Activated B cell treated with CpG ODN at 0.5 μM for 24 hours (primary cell): Measurements from ENCODE around the gene SEC24A. TPM values are rescaled to one million over a fixed set of nuclear protein-coding genes. Genes with fewer than 3 reads are reported as not detected.

Experiments
- ATAC-seq: fragments of 200-7000 bp; cut with Tn5 transposase; one replicate; pipeline ENCODE4 v1.10.0; 2021; ENCODE audit warnings: low read depth, mild to moderate bottlenecking, moderate library complexity
- CTCF ChIA-PET: fragments of 350-600 bp; sonication (Branson Sonifier 250); formaldehyde crosslinking; loops from one replicate; lab custom pipeline; 2021; ENCODE audit warnings: antibody characterized with exemption; lab: Charles Lee
- POLR2A ChIA-PET: fragments of 350-600 bp; sonication (Branson Sonifier 250); formaldehyde crosslinking; loops from one replicate; lab custom pipeline; 2021; ENCODE audit warnings: antibody characterized with exemption; lab: Charles Lee
- DNase-seq: peaks from one replicate; pipeline ENCODE4 v3.0.0; 2022
- H3K27ac Mint-ChIP-seq: one replicate; pipeline ENCODE4 v1.8.0; 2020; ENCODE audit warnings: mixed read lengths
- H3K27me3 Mint-ChIP-seq: one replicate; pipeline ENCODE4 v1.8.0; 2021; ENCODE audit warnings: mixed read lengths
- H3K36me3 Mint-ChIP-seq: one replicate; pipeline ENCODE4 v1.8.0; 2021; ENCODE audit warnings: low read depth, mixed read lengths
- H3K4me1 Mint-ChIP-seq: one replicate; pipeline ENCODE4 v1.8.0; 2021; ENCODE audit warnings: mixed read lengths
- H3K4me3 Mint-ChIP-seq: one replicate; pipeline ENCODE4 v1.8.0; 2020; ENCODE audit warnings: mild to moderate bottlenecking, mixed read lengths
- H3K9me3 Mint-ChIP-seq: one replicate; pipeline ENCODE4 v1.8.0; 2020; ENCODE audit warnings: mixed read lengths
- intact Hi-C: fragments of 100-400 bp; cut with micrococcal nuclease; formaldehyde crosslinking; loops from one replicate; pipeline ENCODE4 v1.15.1; 2024
- total RNA-seq: library from RNA; stranded (reverse); gene quantifications from 2 replicates; pipeline ENCODE4 v1.2.3, GENCODE V29; 2022
- TF ChIP-seq, protein P1 (sequence below): fragments of 200-600 bp; IDR thresholded peaks from one replicate; pipeline ENCODE4 v1.8.0; 2022; ENCODE audit warnings: antibody characterized with exemption, mild to moderate bottlenecking

Gene SEC24A
- total RNA-seq, 1 donor from 2014 or later, result 15.6 TPM

DNA sequence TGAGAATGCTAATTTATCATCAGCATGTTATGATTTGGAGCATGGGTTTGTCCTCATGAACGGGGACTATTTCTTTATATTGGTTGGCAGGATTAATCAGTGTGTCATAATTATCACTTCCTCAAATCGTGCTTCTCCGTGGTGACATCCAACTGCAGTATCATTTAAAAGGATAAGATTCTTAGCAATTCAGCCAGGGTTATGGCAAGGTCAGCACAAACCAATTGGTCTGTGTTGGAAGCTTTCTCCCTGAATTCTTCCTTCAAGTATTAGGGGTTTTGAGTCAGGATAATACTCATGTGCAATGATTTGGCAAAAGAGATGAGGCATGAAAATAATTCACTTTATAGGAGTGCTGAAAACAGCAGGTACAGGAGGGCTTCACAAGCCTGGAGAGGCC is 84.2 kb downstream of the SEC24A start:
- no peak for ATAC-seq
- Mint-ChIP-seq H3K27ac (no peak overlapping the region), H3K36me3 (no peaks in the 10 kb centered on the region), H3K9me3 (no peaks in the 10 kb centered on the region), H3K27me3 (no peaks in the 10 kb centered on the region), H3K4me1 (peaks cover 15% of the 10 kb centered on the region), H3K4me3 (no peak overlapping the region)
- intact Hi-C loops, result loop anchor here (10.0 kb wide), 2 partner anchors 428 to 728 kb away; partner anchors contain the start of gene VDAC1
- CTCF ChIA-PET, result no interaction called here
- TF ChIP-seq, protein P1, sequence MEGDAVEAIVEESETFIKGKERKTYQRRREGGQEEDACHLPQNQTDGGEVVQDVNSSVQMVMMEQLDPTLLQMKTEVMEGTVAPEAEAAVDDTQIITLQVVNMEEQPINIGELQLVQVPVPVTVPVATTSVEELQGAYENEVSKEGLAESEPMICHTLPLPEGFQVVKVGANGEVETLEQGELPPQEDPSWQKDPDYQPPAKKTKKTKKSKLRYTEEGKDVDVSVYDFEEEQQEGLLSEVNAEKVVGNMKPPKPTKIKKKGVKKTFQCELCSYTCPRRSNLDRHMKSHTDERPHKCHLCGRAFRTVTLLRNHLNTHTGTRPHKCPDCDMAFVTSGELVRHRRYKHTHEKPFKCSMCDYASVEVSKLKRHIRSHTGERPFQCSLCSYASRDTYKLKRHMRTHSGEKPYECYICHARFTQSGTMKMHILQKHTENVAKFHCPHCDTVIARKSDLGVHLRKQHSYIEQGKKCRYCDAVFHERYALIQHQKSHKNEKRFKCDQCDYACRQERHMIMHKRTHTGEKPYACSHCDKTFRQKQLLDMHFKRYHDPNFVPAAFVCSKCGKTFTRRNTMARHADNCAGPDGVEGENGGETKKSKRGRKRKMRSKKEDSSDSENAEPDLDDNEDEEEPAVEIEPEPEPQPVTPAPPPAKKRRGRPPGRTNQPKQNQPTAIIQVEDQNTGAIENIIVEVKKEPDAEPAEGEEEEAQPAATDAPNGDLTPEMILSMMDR, result no peak
- POLR2A ChIA-PET, result no interaction called here
- DNase-seq, result no peak

DNA sequence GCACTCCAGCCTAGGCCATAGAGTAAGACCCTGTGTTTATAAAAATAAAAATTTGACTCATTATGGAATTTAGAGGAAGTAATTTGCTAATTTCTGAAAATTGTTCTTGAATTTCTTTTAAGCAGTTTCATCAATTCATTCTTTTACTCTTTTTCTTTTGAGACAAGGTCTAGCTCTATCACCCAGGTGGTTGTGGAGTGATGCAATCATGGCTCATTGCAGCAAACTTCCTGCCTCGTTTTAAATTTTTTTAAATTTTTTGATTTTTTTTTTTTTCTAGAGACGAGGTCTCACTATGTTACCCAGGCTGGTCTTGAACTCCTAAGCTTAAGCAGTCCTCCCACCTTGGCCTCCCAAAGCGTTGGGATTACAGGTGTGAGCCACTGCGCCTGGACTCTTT is 86.7 kb downstream of the SEC24A start:
- POLR2A ChIA-PET, result interaction anchor here (0.7 to 5.4 kb wide), 3 partner anchors 24 to 168 kb away, joined by 3 to 55 read pairs (median 6); partner anchors contain the start of genes DDX46 and PCBD2
- H3K4me1 Mint-ChIP-seq, result peaks cover 29% of the 10 kb centered on the region
- H3K27ac Mint-ChIP-seq, result no peak overlapping the region
- CTCF ChIA-PET, result interaction anchor here (1.0 kb wide), 2 partner anchors 148 to 169 kb away, joined by 3 to 4 read pairs; partner anchors contain the start of gene PCBD2
- H3K27me3 Mint-ChIP-seq, result no peaks in the 10 kb centered on the region
- intact Hi-C loops, result loop anchor here (5.0 to 10.0 kb wide), 3 partner anchors 208 to 730 kb away; partner anchors contain the start of genes JADE2 and VDAC1
- no peak for ATAC-seq
- TF ChIP-seq, protein P1, result no peak
- peaks cover 6% of the 10 kb centered on the region for H3K36me3 Mint-ChIP-seq
- DNase-seq, result no peak
- H3K9me3 Mint-ChIP-seq, result no peaks in the 10 kb centered on the region
- no peak overlapping the region for H3K4me3 Mint-ChIP-seq

DNA sequence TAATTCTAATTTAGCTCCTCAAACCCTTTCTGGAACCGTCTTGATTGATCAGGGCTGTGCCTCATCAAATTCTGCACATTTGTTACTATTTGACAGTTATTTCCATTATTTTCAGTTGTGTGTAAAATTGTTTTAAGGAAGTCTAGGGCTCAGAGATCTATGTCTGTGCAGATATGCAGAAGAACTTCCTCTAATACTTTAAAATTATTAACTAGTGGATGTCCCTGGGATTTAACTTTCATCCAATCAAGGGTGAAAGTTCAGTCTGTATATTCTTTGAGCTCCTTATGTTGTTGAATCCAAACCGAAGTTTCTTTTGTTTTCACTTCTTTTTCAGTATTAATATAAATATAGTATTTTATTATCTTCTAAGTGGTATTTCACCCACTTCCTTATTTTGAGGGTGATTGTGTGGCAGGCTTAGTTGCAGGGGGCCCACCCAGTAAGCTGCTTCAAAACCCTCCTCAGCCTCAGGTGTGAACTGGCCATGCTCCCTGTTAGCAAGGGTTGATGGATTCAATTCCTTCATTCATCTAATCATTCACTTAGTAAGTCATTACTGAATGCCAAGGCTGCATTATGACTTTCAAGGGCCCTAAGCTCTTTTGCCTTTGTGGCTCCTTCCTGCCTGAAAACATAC is 87.7 kb downstream of the SEC24A start:
- Mint-ChIP-seq H3K27ac (peak overlapping the region; percentile 68), H3K4me3 (no peak overlapping the region), H3K9me3 (no peaks in the 10 kb centered on the region), H3K36me3 (peaks cover 10% of the 10 kb centered on the region), H3K4me1 (peaks cover 33% of the 10 kb centered on the region), H3K27me3 (no peaks in the 10 kb centered on the region)
- CTCF ChIA-PET, result interaction anchor here (0.8 to 1.3 kb wide), 5 partner anchors 22 to 432 kb away, joined by 3 to 4 read pairs (median 3); partner anchors contain the start of genes DDX46 and PCBD2
- no peak for DNase-seq
- intact Hi-C loops, result loop anchor here (2.0 to 10.0 kb wide), 4 partner anchors 209 to 731 kb away; partner anchors contain the start of genes JADE2 and VDAC1
- no peak for ATAC-seq
- POLR2A ChIA-PET, result interaction anchor here (0.6 to 5.4 kb wide), 5 partner anchors 23 to 1689 kb away, joined by 3 to 55 read pairs (median 6); partner anchors contain the start of genes DDX46, PCBD2 and UBE2B
- TF ChIP-seq, protein P1, result no peak

DNA sequence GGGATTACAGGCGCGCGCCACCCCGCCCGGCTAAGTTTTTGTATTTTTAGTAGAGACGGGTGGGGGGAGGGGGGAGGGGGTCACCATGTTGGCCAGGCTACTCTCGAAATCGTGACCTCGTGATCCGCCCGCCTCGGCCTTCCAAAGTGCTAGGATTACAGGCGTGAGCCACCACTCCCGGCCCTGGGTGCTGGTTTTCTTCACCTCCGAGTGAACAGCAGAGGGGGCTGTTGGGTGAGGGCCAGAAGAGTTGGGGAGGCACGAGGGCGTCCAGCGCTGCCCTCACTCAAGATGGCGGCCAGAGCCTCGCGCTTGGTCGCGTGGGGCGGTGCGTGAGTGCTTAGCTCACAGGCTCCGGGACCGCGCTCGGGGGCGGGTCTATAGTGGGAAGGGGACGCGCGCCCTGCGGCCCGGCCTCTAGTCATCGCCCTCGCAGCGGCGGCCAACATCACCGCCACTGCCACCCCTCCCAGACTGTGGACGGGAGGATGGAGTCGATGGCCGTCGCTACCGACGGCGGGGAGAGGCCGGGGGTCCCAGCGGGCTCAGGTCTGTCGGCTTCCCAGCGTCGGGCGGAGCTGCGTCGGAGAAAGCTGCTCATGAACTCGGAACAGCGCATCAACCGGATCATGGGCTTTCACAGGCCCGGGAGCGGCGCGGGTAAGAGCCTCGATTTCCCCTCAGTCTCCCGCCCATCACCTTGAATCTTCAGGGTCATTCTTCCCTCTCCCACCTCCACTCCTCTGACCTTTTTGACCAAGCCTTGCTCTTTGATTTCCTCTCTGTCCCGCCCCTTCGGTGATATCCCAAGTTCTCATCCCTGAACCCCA is 89.8 kb downstream of the SEC24A start, which contains the start of gene CAMLG:
Gene CAMLG, plus strand, starts transcription at position 416 of the 830 bp plus-strand sequence. Its CDS starts 73 bp downstream, at position 489.
- H3K4me1 Mint-ChIP-seq, result peaks cover 33% of the 10 kb centered on the region
- intact Hi-C loops, result loop anchor here (1.0 to 10.0 kb wide), 13 partner anchors 20 to 734 kb away; partner anchors contain the start of genes C5orf24, DDX46, JADE2 and PCBD2

More for the DNA sequence above, 89.8 kb downstream of the SEC24A start, which contains the start of gene CAMLG:
- peak within 1 kb of the TSS; percentile 86 for H3K4me3 Mint-ChIP-seq
- H3K9me3 Mint-ChIP-seq, result no peaks in the 10 kb centered on the region
- H3K27ac Mint-ChIP-seq, result peak within 1 kb of the TSS; percentile 93
- TF ChIP-seq, protein P1, result no peak
- peaks cover 13% of the 10 kb centered on the region for H3K36me3 Mint-ChIP-seq
- DNase-seq (peak; percentile 94), ATAC-seq (peak; percentile 97)
- no peaks in the 10 kb centered on the region for H3K27me3 Mint-ChIP-seq
- ChIA-PET POLR2A (interaction anchor here (0.6 to 5.4 kb wide), 15 partner anchors 9 to 1818 kb away, joined by 3 to 55 read pairs (median 6); partner anchors contain the start of genes AFF4, C5orf24, CDKN2AIPNL and DDX46), CTCF (interaction anchor here (0.6 to 2.5 kb wide), 12 partner anchors 19 to 452 kb away, joined by 3 to 17 read pairs (median 4); partner anchors contain the start of genes C5orf24, DDX46 and PCBD2)
